GM21528 (cell line): ENCODE data around the gene RAB25.

Source experiments
- ATAC-seq: cut with Tn5 transposase; IDR thresholded peaks from one replicate; pipeline ENCODE4 v1.9.1; 2021; ENCODE audit warnings: mild to moderate bottlenecking, moderate library complexity; ENCODE audit not compliant: unreplicated experiment, low FRiP score

Gene RAB25

DNA sequence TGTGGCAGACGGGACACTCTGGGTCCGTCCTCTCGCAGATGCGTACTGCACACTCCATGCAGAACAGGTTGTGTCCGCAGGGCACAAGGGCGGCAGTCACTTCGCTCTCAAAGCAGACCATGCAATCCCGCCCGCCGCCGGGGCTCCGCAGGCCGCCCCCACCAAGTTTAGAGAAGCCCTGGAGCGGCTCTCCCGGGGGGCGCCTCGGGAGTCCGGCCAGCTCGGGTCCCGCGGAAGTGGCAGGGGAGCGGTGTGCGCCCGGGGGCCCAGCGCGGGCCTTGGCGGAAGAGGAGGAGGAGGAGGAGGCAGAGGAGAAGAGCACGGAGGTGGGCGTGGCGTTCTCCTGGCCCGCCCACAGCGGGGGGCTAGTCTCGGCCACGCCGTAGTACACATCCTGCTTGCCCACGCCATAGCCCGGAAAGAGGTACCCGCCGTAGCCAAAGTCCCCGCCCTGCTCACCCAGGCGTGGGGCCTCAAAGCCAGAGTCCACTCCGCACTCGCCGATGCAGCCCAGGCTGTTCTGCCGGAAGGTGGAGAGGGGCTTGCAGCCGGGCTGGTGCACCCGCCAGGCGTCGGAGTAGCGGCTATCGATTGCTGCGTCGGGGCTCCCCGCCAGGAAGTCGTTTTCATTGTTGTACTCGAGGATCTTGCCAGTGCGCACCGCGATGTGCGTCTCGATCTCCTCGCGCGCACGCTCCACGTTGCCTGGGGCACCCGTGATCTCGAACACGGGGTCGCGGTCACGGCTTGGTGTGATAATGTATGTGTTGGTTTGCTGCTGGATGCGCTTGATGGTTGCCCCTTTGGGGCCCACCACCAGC, 15.9 kb downstream of the RAB25 start:
- no peak for ATAC-seq

DNA sequence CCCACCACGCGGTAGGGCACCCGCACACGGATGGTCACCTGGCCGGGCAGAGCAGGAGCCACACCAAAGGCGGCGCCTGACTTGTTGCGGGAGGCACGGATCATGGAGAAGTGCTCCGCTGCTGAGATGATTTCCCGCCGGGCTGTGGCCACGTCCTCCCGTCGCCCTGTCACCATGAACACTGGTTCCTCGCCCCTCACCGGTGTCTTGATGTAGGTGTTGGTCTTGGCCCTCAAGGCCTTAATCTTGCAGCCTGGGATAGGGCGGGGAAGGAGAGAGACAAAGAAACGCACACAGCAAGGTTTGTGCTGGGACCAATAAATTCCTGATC, 16.4 kb downstream of the RAB25 start:
- no peak for ATAC-seq

DNA sequence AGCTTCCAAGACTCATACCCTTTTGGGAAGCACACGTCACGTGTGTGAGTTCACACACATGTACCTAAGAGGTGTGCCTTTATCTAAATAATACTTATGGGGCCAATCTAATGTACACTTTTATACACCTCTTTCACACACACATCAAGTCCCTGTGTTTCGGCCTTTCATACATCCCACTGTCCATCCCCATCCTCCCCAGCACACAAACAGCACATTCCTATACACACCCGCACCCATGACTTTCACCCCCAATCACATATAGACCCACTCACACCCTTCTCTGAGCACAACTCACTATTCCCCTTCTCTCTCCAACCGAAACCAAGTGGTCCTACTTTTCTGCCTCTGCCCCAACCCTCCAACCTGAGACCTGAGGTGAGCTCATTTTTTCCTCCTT, 17.8 kb downstream of the RAB25 start:
- ATAC-seq, result no peak

DNA sequence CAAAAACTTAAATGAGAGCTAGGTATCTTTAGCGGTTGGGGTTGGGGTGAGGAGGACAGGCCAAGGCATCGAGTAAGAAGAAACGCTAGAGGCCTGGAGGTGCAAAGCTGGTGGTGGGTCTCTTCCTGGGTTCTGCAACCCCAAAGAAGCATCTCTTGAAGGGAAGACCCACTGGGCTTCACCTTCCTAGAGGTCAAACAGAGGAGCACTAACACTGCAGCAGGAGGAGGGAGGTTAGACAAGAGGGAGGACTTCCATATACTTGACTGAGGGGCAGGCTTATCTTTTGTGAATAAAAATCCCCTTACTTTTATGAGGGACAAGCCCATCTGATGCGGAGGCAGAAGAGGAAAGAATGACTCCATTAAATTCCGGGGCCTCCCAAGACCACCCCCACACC, 18.8 kb downstream of the RAB25 start:
- no peak for ATAC-seq

DNA sequence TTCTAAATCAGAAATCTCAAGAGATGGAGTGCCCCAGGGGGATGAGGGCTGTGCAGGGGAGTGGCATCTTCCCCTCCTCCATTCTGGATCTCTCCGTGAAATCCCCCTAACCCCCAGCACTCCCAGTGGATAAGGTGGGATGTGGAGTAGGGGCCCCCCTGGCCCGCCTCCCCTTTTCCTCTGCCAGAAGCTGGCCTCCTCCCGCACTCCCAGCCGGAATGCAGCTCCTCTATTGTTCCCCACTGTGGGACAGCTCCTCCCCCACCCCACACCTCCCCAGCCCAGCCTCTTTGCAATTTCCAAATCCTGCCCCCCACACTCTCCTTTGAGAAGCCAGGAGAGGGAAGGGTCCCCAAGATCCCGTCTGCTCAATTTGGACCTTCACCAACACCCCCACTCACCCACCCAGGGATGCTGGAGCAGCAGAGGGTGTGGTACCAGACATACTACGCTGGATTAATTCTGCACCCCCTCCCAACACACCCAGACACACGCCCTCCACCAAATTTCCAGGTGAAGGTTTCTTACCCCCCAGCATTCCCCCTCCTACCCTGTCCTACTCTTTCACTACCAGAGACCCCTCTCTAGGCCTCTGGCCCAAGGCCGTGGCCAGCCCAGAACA, 19.4 kb downstream of the RAB25 start:
- ATAC-seq, result no peak

DNA sequence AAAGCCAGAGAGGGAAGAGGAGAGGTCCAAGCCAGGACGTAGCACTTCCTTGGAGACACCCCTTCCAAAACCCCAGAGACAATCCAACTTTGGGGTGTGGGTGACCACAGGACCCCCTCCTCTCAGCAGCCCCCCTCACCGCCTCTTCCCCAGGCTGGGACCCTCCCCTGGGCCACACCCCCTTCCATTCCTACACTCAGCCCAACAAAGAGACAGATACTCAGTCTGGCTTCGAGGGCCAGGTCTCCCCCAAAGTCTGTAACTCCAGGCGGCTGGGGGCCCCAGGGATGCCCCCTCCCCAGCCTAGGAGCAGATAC, 19.9 kb downstream of the RAB25 start:
- no peak for ATAC-seq

DNA sequence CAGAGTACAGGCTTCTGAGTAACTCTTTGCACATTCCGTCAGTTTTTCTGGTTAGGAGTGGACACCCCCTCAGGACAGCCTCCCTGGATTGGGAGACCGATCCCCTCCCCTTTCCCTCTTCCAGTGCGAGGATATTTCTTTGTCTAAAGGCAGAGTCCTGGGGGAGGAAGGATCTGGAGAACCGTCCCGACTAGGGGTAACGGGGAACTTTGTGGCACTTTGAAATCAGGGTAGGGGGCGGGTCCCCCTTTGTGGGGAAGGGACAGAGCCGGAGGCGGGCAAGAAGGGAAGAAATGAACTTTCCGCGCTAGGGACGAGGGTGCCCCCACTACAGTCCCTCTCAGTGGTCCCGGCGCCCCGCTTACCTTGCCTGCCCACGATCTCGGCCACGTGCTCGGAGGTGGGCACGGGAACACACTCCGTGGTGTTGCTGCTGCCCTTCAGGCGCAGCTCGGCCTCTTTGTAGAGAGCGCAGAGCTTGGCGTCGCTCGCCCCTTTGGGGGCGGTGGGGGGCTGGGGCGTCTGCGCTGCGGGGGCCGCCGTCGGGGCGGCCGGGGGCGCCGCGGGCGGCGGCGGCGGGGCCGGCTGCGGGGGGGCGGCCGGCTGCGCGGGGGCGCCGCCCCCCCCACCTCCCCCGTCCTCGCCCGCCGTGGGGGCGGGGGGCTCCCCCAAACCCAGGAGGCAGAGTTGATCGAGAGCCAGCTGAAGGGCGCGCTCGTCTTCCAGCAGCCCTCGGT, 20.4 kb downstream of the RAB25 start:
- no peak for ATAC-seq

DNA sequence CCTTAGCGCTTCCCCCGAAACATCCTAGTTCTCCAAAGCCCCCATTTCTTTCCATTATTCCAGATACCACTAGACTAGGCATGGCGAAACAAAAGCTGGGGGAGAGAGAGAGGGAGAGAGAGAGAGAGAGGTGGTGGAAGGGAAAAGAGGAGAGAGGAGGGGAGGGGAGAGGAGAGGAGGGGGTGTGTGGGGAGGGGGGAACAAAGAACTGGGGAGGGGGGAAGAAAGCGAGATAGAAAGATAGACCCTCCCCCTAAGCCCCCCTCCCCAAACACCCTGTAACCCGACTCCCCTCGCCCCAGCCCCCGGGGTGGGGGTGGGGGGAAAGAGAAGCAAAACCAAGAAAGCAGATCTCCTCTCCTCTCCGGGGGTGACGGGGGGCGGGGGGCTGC, 21.0 kb downstream of the RAB25 start:
- no peak for ATAC-seq

DNA sequence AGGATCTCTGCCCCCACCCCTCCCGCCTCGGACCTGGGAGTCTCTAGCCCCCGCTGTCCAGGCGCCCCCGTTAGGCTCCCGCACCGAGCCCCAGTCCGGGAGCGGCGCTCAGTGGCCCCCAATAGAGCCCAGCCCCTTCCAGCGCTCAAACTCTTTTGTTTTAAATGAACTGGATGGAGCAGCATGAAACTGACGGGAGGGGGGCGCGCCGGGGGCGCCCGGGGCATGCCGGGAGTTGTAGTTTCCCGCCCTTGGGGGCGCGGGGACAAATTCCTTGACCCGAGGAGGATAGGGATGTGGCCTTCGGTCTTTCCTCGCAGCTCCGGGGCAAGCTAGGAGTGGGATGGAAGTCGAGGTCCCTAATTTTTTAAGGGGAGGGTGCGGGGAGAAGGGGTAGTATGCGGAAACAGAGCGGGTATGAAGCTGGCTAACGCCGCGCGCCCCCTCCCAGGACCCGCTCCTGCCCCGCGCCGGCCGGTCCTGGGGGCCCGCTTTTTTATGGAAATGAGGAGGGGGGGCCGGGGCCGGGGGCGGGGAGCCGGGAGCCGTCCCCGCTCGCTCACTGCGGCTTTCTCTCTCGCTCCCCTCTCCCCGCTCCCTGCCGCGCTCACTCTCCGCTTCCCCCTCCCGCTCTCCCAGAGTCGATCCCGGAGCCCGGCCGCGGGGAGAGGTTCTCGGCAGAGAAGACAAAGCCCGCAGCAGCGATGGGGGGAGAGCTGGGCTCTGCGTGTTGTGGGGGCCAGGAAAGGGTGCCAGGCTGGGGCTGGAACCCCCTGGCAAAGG, 21.5 kb downstream of the RAB25 start, which contains the start of gene MEX3A:
TSS of gene MEX3A (minus strand) at position 157 of the 783 bp plus-strand sequence. CDS start 467 bp downstream, outside the sequence.
- ATAC-seq, result no peak

DNA sequence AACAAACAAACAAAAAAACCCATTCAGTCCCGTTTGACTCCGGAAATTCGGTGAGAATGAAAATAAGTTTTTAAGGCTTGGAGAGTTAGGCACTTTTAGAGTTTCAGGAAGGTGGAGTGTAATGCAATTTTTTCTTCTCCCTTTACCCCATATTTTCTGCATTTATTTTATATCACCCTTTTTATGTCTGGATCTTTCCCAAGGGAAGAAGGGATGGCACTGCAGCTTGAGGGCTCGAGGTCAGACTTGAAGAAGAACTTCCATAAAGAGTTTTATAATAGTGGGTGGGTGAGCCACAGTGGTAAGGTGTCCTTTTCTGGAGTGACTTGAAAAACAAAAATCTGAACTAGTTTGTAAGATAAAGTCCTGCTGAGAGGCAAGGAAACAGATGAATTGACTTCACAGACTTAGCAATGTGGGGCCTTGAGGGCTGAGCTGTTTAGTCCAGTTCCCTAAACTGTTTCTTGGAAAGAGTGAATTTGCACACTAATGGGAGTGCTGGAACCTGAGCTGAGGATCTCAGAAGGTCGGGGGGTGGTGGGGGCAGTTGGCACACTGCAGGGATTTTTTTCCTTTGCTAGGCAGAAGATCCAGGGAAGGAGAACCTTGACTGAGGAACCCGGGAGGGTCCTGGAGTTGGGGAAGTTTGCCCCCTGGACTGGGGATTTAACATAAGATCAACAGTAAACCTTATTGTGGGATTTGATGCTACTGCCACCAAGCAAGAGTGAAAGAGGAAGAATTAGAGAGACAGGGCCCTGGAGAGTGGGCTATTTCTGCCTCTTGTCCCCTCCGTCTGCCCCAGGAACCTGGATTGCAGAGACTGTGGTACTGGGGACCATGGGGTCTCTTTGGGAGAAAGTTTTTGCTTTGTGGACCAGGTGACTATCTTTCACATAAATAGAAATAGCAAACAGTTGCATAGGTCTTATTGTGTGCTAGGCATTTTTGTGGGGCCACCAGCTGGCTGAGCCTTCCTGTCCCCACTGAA, 23.1 kb downstream of the RAB25 start:
- no peak for ATAC-seq

DNA sequence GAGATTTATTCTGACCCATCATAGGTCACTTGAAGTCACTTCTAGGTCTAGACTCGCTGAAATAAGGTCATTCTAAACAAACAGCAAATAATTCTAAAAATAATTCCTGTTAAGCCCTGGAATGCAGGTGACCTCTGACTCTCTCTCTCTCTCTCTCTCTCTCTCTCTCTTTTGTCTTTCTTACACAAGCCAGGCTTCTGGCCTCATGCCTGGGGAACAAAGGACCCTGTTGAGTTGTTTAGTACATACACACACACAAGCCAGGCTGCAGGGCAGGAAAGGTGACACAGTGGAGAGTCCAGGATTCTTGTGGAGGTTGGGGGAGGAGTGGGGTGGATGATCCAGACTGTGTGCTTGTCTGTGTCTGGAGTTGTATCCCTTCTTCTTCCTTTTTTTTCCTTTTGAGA, 25.3 kb downstream of the RAB25 start:
- ATAC-seq, result no peak

DNA sequence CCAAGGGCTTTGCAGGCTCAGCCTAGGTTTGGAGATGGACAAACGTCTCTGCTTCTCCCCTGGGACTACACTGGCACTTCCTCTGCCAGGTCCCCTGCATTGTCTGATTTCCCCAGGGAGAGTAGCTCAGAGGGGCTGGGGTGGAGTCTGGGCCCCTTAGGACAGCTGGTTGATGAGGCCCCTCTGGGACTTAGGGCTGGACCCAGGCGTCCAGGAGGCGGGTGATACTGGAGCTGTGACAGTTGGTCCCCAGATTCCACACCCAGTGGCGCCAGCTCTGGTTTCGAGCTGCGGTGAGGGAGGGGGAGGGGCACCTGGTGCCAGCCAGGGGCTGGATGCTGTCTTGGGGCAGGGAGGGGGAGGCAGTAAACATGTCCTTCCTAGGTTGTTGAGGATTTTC, 28.7 kb downstream of the RAB25 start:
- no peak for ATAC-seq

DNA sequence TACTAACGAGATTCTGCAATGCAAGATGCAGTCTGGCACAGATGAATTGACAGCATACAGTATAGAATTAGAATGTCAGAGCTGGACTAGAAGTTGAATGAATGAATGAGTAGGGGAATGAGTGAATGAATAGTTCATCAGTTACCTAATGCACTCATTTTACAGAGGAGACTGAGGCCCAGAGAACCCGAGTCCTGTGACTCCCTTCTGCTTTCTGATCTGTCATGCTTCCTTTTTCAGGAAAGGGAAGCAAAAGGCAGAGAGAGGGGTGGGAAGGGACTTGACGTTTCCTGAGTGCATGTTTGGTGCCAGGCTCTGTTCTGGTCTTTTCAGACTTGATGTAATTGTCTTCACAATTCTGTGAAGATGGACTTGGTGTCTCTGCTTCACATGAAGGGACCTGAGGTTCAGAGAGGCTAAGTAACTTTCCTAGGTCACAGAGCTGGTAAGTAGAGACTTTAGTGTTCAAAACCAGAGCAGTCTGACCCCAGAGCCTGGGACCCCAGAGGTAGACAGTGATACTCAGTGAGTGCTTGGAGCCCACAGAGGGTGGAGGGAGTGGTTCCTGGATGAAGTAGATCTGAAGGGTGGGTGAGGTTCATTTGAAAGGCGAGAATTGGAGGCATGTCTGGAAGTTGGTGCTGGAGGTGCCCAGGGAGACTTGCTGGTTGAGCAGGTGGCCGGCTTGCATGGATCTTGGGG, 29.3 kb downstream of the RAB25 start:
- no peak for ATAC-seq

DNA sequence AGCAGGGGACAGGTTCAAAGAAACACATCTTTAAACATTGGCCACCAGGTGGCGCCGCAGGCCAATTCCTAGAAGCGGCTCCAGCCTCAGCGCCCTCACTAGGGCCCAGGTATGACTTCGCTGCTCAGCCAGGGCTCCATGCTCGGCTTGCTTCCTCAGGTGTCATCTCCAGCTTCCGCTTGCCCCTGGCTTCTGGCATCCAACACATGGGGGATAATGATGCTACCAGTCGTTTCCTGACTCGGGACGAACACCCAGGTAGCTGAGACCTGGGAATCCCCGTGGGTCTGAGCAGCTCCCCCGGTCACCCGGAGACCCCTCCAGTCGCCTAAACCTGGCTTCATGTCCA, 29.9 kb downstream of the RAB25 start:
- ATAC-seq, result no peak

DNA sequence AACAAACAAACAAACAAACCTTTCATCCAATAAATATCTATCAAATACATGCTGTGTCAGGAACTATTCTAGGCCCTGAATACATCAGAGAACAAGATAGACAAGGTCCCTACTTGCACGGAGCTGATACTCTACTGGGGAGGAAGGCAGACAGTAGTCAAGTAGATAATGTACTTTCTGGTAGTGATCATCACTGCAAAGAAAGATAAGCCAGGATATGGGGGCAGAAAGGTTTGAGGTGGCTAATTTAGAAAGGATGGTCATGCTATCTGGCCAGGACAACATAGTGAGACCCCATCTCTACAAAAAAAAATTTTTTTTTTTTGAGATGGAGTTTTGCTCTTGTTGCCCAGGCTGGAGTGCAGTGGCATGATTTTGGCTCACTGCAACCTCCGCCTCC, 30.6 kb downstream of the RAB25 start:
- ATAC-seq, result no peak

DNA sequence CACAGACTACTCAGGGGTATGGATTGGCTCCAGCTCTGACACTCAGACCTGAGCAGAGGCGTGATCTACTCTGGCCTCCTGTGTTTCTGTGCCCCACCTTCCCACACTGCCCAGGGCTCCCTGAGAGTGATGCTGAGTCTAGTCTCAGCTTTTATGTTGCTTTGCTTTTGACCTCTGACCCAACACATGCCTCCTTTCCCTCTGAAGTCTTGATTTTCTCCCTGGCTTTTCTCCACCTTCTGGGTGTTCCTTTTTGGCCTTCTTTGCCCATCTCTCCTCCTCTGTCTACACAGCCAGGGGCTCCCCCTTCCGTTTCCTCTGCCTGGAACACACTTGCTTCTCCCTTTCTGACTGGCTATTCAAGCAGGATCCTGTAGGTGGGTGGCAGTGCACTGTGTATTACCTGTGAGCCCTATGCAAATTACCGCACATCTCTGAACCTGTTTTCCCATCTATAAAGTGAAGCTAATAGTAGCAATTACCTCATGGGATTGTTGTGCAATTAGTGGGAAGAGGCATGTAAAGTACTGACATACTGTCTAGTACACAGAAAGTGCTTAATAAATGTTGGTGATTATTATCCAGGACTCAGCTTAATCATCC, 35.0 kb downstream of the RAB25 start:
- no peak for ATAC-seq

DNA sequence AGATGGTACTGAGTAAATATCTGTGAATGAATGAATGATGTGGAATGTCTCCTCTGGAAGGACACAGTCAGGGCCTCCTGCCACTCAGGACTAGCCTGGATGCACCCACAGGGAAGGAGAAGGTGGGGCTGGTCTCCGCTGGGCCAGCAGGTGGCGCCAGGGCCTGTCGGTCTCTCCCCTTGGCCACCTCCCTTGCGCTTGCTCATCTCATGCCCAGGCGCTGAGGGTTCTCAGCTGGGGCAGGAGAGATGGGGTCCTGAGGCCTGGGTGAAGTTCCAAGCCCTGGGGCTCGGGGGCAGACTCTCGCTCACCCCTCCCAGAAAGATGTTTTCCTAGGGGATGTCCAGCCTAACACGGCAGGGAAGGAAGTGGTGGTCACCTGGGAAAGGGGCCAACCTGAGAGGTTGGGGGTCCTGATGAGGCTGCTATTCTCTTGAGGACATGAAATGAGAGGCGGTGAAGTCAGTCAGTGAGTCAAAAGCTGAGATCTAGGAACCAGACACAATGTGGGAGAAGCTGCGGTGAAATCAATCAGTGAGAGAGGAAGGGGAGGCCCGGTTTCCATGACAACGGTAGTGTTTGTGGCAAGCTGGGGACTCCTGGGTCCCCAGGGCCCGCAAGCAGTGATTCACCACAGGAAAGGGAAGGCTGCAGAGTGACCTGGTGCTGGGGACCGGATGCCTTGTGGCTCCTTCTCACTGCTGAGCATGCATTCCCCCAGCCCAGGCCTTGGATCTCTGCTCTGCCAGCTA, 35.9 kb downstream of the RAB25 start:
- ATAC-seq, result peak; percentile 59

DNA sequence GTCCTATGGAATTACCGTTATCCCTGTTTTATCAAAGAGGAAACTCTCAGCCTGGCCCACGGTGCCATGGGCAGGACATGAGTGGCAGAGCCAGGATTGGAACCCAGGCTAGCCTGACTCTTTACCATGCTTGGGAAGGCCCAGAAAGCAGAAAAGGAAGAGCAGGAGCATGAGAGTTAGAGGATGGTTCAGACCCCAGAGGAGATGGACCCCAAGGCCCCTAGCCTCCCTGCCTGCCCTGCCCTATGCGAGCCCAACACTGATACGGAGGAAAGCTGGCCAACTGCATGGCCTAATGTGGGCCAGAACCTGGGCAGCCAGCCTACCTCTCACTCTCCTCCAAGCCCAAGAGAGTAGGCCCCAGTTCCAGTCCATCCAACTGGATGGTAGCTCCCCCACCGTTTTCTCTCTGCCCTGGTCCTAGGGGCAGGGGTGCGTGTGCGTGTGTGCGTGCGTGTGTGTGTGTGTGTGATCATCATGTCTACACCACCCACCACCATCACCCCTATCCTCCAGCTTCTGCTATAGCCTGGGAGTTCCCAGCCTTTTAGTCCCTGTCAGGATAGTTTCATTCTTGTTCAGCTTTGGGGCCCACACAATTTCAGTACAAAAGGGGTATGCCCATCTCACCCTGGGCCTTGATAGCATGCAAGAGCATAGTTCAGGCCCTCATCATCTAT, 36.7 kb downstream of the RAB25 start:
- ATAC-seq, result no peak
